Panc1 (cell line): ENCODE results near the gene MUS81. TPM values are rescaled to one million over a fixed set of nuclear protein-coding genes. Genes with fewer than 3 reads are reported as not detected.

Source experiments
- ATAC-seq: fragments of 200-7000 bp; cut with Tn5 transposase; 2 replicates; pipeline ENCODE4 v1.9.1; 2020; ENCODE audit warnings: mild to moderate bottlenecking, moderate library complexity
- BruUV-seq: library from RNA; stranded (reverse); fragments of 400-500 nt; replicated peaks from 2 replicates; lab custom pipeline; 2021; lab: Mats Ljungman, UMichigan
- CTCF ChIA-PET: fragments of 300-600 bp; sonication (Branson Sonifier 250); formaldehyde crosslinking; loops from one replicate; lab custom pipeline; 2022; ENCODE audit warnings: antibody characterized with exemption; lab: Charles Lee
- POLR2A ChIA-PET: fragments of 300-600 bp; sonication (Branson Sonifier 250); formaldehyde crosslinking; loops from one replicate; lab custom pipeline; 2022; ENCODE audit warnings: antibody characterized with exemption; lab: Charles Lee
- DNase-seq: peaks from one replicate; pipeline ENCODE4 v3.0.0-alpha.2; 2010; ENCODE audit warnings: low read depth, low spot score
- H3K27ac ChIP-seq: 2 replicates; pipeline ENCODE4 v1.5.1; 2011; ENCODE audit warnings: mild to moderate bottlenecking, low read length, inconsistent platforms
- H3K27me3 ChIP-seq: fragments of 200-500 bp; sonication (Bioruptor generic); 2 replicates; pipeline ENCODE4 v1.6.0; 2014; ENCODE audit warnings: low read length, inconsistent platforms; ENCODE audit not compliant: control insufficient read depth, insufficient read depth
- H3K36me3 ChIP-seq: fragments of 200-500 bp; sonication (Bioruptor generic); 2 replicates; pipeline ENCODE4 v1.5.1; 2014; ENCODE audit warnings: inconsistent platforms, mild to moderate bottlenecking, low read length, moderate library complexity; ENCODE audit not compliant: control insufficient read depth, insufficient read depth
- H3K4me1 ChIP-seq: 2 replicates; pipeline ENCODE4 v1.5.1; 2011; ENCODE audit warnings: inconsistent platforms, mild to moderate bottlenecking, low read length, moderate library complexity; ENCODE audit not compliant: control insufficient read depth, insufficient read depth
- H3K4me3 ChIP-seq, 2 experiments: 2 replicates each; pipeline ENCODE4 v1.5.1; 2011 to 2012; ENCODE audit warnings: low read depth in 2 of 2, low read length in 2 of 2, mild to moderate bottlenecking in 2 of 2, inconsistent platforms in 1 of 2, moderate library complexity in 1 of 2
- H3K9me3 ChIP-seq: fragments of 200-500 bp; sonication (Bioruptor generic); 2 replicates; pipeline ENCODE4 v1.5.1; 2014; ENCODE audit warnings: low read depth, mild to moderate bottlenecking, inconsistent platforms, low read length, moderate library complexity; ENCODE audit not compliant: control insufficient read depth, insufficient read depth
- CTCF ChIP-seq: fragments of 450-650 bp; IDR thresholded peaks from 2 replicates; pipeline ENCODE4 v1.5.1; 2017; ENCODE audit warnings: mild to moderate bottlenecking
- POLR2AphosphoS5 ChIP-seq: IDR thresholded peaks from 2 replicates; pipeline ENCODE4 v1.6.1; 2012; ENCODE audit warnings: mild to moderate bottlenecking, low read depth, low read length, moderate library complexity
- REST ChIP-seq, 2 experiments: IDR thresholded peaks; 2 replicates each; pipeline ENCODE4 v1.6.1; 2011 to 2012; ENCODE audit warnings: low read depth in 2 of 2, control low read depth in 1 of 2, low read length in 1 of 2, mild to moderate bottlenecking in 1 of 2, moderate library complexity in 1 of 2; ENCODE audit not compliant: insufficient read depth in 1 of 2
- SIN3A ChIP-seq: IDR thresholded peaks from 2 replicates; pipeline ENCODE4 v1.6.1; 2012; ENCODE audit warnings: low read depth, mild to moderate bottlenecking, low read length, moderate library complexity, borderline replicate concordance; ENCODE audit not compliant: insufficient read depth
- TCF7L2 ChIP-seq: IDR thresholded peaks from 2 replicates; pipeline ENCODE4 v1.6.1; 2011; ENCODE audit warnings: mild to moderate bottlenecking, low read depth, low read length, inconsistent platforms
- in situ Hi-C: cut with HindIII; loops from 2 replicates; pipeline ENCODE4 v1.10.0; 2016; ENCODE audit warnings: low sequenced_read_pairs, low pct_unique_long_range_greater_than_20kb
- intact Hi-C: fragments of 100-400 bp; cut with micrococcal nuclease; formaldehyde crosslinking; loops from one replicate; pipeline ENCODE4 v1.10.0; 2022; ENCODE audit not compliant: unreplicated experiment
- total RNA-seq: library from RNA; stranded (reverse); gene quantifications from one replicate; pipeline ENCODE4 v1.2.1, GENCODE V29; 2021; ENCODE audit not compliant: unreplicated experiment

The MUS81 gene
- total RNA-seq, 1 experiment from 2014 or later = 140 TPM

GRCh38 chr11:65887723-65888162 lies 27.5 kb downstream of the MUS81 start:
- H3K4me1 ChIP-seq = peaks cover 47% of the 10 kb centered on the region
- peak overlapping the region; percentile 88 to 93 for H3K4me3 ChIP-seq
- H3K27me3 ChIP-seq = no peaks in the 10 kb centered on the region
- H3K9me3 ChIP-seq = no peaks in the 10 kb centered on the region
- in situ Hi-C loops (no loop called here), intact Hi-C loops (loop anchor here (2.0 kb wide), 1 partner anchor 101 kb away; no protein-coding TSS in a partner anchor)
- ATAC-seq (no peak), DNase-seq (no peak)
- H3K36me3 ChIP-seq = peaks cover 4% of the 10 kb centered on the region; the same call in 1 of the 2 replicates
- H3K27ac ChIP-seq = peak overlapping the region; percentile 98
- POLR2A ChIA-PET = interaction anchor here (0.6 to 2.0 kb wide), 8 partner anchors 11 to 274 kb away, joined by 3 to 13 read pairs (median 5); partner anchors contain the start of genes FOSL1 and MUS81
- CTCF ChIA-PET = interaction anchor here (0.5 to 2.4 kb wide), 23 partner anchors 13 to 233 kb away, joined by 3 to 24 read pairs (median 6); partner anchors contain the start of genes FOSL1 and MUS81
- no peak for TF ChIP-seq TCF7L2
- TF ChIP-seq REST (IDR thresholded peaks at IDR 0.05; ENCODE audit: insufficient read depth in 1 of 2, low read depth in 2 of 2, low read length in 1 of 2) = no peak
- no peak for TF ChIP-seq CTCF
- TF ChIP-seq POLR2AphosphoS5 = no peak
- no peak for TF ChIP-seq SIN3A
- TSS peak; percentile 42 for BruUV-seq

- peak; percentile 96 for TF ChIP-seq POLR2AphosphoS5
- no peak for TF ChIP-seq TCF7L2
- peak; percentile 90; the same call in 1 of the 2 replicates for TF ChIP-seq SIN3A
- TF ChIP-seq CTCF = peak; percentile 99
- 0 out of 4 replicates have a peak, but pooled peaks of 1 of the 2 experiments have one; percentile 58 for TF ChIP-seq REST (IDR thresholded peaks at IDR 0.05; ENCODE audit: insufficient read depth in 1 of 2, low read depth in 2 of 2, low read length in 1 of 2)
These were observed 28.1 kb downstream of the MUS81 start, which contains the start of gene FIBP for GRCh38 chr11:65888163-65888814. Gene FIBP (minus strand): TSS chr11:65888471. CDS start chr11:65888418, 53 bp downstream.

More at GRCh38 chr11:65888163-65888814, 28.1 kb downstream of the MUS81 start, which contains the start of gene FIBP:
- in situ Hi-C loops = no loop called here
- ATAC-seq (peak; percentile 62), DNase-seq (no peak)
- Histone ChIP-seq H3K27ac (peak within 1 kb of the TSS; percentile 98), H3K36me3 (peaks cover 4% of the 10 kb centered on the region; the same call in 1 of the 2 replicates), H3K27me3 (no peaks in the 10 kb centered on the region), H3K9me3 (no peaks in the 10 kb centered on the region), H3K4me1 (peaks cover 51% of the 10 kb centered on the region), H3K4me3 (peak within 1 kb of the TSS; percentile 88 to 93)
- POLR2A ChIA-PET = interaction anchor here (0.6 to 2.0 kb wide), 7 partner anchors 10 to 275 kb away, joined by 3 to 13 read pairs (median 4); partner anchors contain the start of genes FOSL1 and MUS81
- CTCF ChIA-PET = interaction anchor here (0.5 to 2.4 kb wide), 22 partner anchors 12 to 234 kb away, joined by 3 to 24 read pairs (median 6); partner anchors contain the start of genes FOSL1 and MUS81
- intact Hi-C loops = loop anchor here (2.0 kb wide), 1 partner anchor 101 kb away; no protein-coding TSS in a partner anchor
- BruUV-seq = no TSS peak
